Panc1 (cell line): ENCODE measurements around the gene HNRNPAB.

Experiments
- CTCF ChIP-seq: fragments of 450-650 bp; IDR thresholded peaks from 2 replicates; pipeline ENCODE4 v1.5.1; 2017; ENCODE audit warnings: mild to moderate bottlenecking
- POLR2AphosphoS5 ChIP-seq: IDR thresholded peaks from 2 replicates; pipeline ENCODE4 v1.6.1; 2012; ENCODE audit warnings: mild to moderate bottlenecking, low read depth, low read length, moderate library complexity
- REST ChIP-seq, 2 experiments: IDR thresholded peaks; 2 replicates each; pipeline ENCODE4 v1.6.1; 2011 to 2012; ENCODE audit warnings: low read depth in 2 of 2, control low read depth in 1 of 2, low read length in 1 of 2, mild to moderate bottlenecking in 1 of 2, moderate library complexity in 1 of 2; ENCODE audit not compliant: insufficient read depth in 1 of 2
- TCF7L2 ChIP-seq: IDR thresholded peaks from 2 replicates; pipeline ENCODE4 v1.6.1; 2011; ENCODE audit warnings: mild to moderate bottlenecking, low read depth, low read length, inconsistent platforms

DNA sequence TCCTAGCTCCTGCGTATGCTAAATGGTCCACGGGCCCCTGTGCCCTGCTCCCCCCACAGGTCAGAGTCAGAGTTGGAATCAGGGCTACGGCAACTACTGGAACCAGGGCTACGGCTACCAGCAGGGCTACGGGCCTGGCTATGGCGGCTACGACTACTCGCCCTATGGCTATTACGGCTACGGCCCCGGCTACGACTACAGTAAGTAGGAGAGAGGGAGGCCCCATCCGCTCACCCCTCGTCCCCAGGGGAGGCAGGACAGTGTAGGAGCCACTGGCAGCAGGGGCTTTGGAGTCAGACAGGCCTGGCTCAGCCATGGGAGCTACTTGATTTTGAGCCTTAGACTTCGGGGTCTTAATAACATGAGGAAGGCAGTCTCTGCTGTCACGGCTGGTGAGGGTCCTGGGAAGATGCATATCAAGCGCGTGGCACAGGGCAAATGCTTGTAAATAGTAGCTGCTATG, 5.8 kb downstream of the HNRNPAB start:
- TF ChIP-seq CTCF: no peak
- no peak for TF ChIP-seq POLR2AphosphoS5
- no peak for TF ChIP-seq REST (IDR thresholded peaks at IDR 0.05; ENCODE audit: insufficient read depth in 1 of 2, low read depth in 2 of 2, low read length in 1 of 2)
- no peak for TF ChIP-seq TCF7L2
